HEK293T (cell line): Measurements from ENCODE around the gene SCNM1.
"Not testable (repeated sequence)": the region's sequence is repeated elsewhere in the genome, so short reads cannot be mapped to it uniquely, and the experiment has no call there.

Experiments
- CTCF ChIA-PET: fragments of 350-600 bp; formaldehyde crosslinking; extraction: SDS; loops from one replicate; lab custom pipeline; 2021; ENCODE audit warnings: antibody characterized with exemption, inconsistent platforms; lab: Yijun Ruan, JAX
- POLR2A ChIA-PET: fragments of 350-600 bp; formaldehyde crosslinking; extraction: SDS; loops from one replicate; lab custom pipeline; 2020; ENCODE audit warnings: antibody characterized with exemption, inconsistent platforms; lab: Yijun Ruan, JAX
- DNase-seq: peaks from one replicate; pipeline ENCODE4 v3.0.0; 2012; ENCODE audit warnings: mixed read lengths; ENCODE audit errors: extremely low spot score
- ARNT ChIP-seq: fragments of 450-650 bp; IDR thresholded peaks from 2 replicates; pipeline ENCODE4 v1.6.1; 2017; ENCODE audit warnings: mild to moderate bottlenecking
- BHLHE40 ChIP-seq: fragments of 450-650 bp; IDR thresholded peaks from 2 replicates; pipeline ENCODE4 v1.6.1; 2016; ENCODE audit warnings: mild to moderate bottlenecking, moderate library complexity, borderline replicate concordance
- CTBP1 ChIP-seq: fragments of 450-650 bp; IDR thresholded peaks from 2 replicates; pipeline ENCODE4 v1.6.1; 2016; ENCODE audit warnings: borderline replicate concordance
- ELF4 ChIP-seq: fragments of 450-650 bp; IDR thresholded peaks from 2 replicates; pipeline ENCODE4 v1.6.1; 2017; ENCODE audit warnings: antibody characterized with exemption
- FOXA1 ChIP-seq: fragments of 450-650 bp; IDR thresholded peaks from 2 replicates; pipeline ENCODE4 v1.6.1; 2016; ENCODE audit warnings: mild to moderate bottlenecking
- FOXK2 ChIP-seq: fragments of 450-650 bp; IDR thresholded peaks from 2 replicates; pipeline ENCODE4 v1.6.1; 2016; ENCODE audit warnings: mild to moderate bottlenecking
- FOXM1 ChIP-seq: fragments of 450-650 bp; IDR thresholded peaks from 2 replicates; pipeline ENCODE4 v1.6.1; 2017; ENCODE audit warnings: mild to moderate bottlenecking, borderline replicate concordance
- HDGF ChIP-seq: fragments of 450-650 bp; IDR thresholded peaks from 2 replicates; pipeline ENCODE4 v1.6.1; 2017; ENCODE audit warnings: antibody characterized with exemption, borderline replicate concordance
- L3MBTL2 ChIP-seq: fragments of 450-650 bp; conservative IDR thresholded peaks from 2 replicates; pipeline ENCODE4 v1.6.1; 2016; ENCODE audit warnings: mild to moderate bottlenecking
- LEF1 ChIP-seq: fragments of 450-650 bp; IDR thresholded peaks from 2 replicates; pipeline ENCODE4 v1.6.1; 2017; ENCODE audit warnings: mild to moderate bottlenecking, borderline replicate concordance
- NFRKB ChIP-seq: fragments of 450-650 bp; IDR thresholded peaks from 2 replicates; pipeline ENCODE4 v1.6.1; 2016; ENCODE audit warnings: mild to moderate bottlenecking, moderate library complexity
- PKNOX1 ChIP-seq: fragments of 450-650 bp; IDR thresholded peaks from 2 replicates; pipeline ENCODE4 v1.6.1; 2016
- SP1 ChIP-seq: fragments of 450-650 bp; IDR thresholded peaks from 2 replicates; pipeline ENCODE4 v1.6.1; 2017
- SUZ12 ChIP-seq: fragments of 450-650 bp; IDR thresholded peaks from 2 replicates; pipeline ENCODE4 v1.6.1; 2016; ENCODE audit warnings: mild to moderate bottlenecking
- TARDBP ChIP-seq: fragments of 450-650 bp; IDR thresholded peaks from 2 replicates; pipeline ENCODE4 v1.6.1; 2016
- ZNF384 ChIP-seq: fragments of 450-650 bp; IDR thresholded peaks from 2 replicates; pipeline ENCODE4 v1.6.1; 2016

SCNM1 gene

GRCh38 chr1:151196292-151196800 lies 30.4 kb downstream of the SCNM1 start:
- POLR2A ChIA-PET: interaction anchor here (1.2 kb wide), 1 partner anchor 31 kb away, joined by 3 read pairs; the partner anchor contains the start of genes LYSMD1 and SCNM1
- TF ChIP-seq FOXM1 (no peak), TARDBP (no peak), ZNF384 (peak; percentile 99)
- CTCF ChIA-PET: interaction anchor here (0.7 kb wide), 1 partner anchor 96 kb away, joined by 8 read pairs; no protein-coding TSS in a partner anchor
- DNase-seq: peak; percentile 65

- CTCF ChIA-PET: no interaction called here
- DNase-seq: no peak
- no peak for TF ChIP-seq TARDBP
- peak; percentile 51; the same call in 1 of the 2 replicates for TF ChIP-seq PKNOX1
- POLR2A ChIA-PET: interaction anchor here (1.4 to 1.9 kb wide), 3 partner anchors 8 to 133 kb away, joined by 3 to 17 read pairs (median 9); partner anchors contain the start of genes PSMD4 and VPS72
Measured at GRCh38 chr1:151197863-151198253, 31.9 kb downstream of the SCNM1 start.

- ChIA-PET CTCF (interaction anchor here (0.6 kb wide), 1 partner anchor 13 kb away, joined by 3 read pairs; no protein-coding TSS in a partner anchor), POLR2A (interaction anchor here (0.6 to 2.8 kb wide), 12 partner anchors 9 to 134 kb away, joined by 3 to 17 read pairs (median 6); partner anchors contain the start of genes PSMD4, VPS72 and ZNF687)
- peak; percentile 98 for DNase-seq
- peak; percentile 76 for TF ChIP-seq L3MBTL2
- TF ChIP-seq TARDBP: peak; percentile 97
- TF ChIP-seq SUZ12: no peak
- no peak for TF ChIP-seq BHLHE40
- TF ChIP-seq LEF1: no peak
- no peak for TF ChIP-seq ARNT
Measured at GRCh38 chr1:151198254-151199127, 32.5 kb downstream of the SCNM1 start, which contains the start of gene PIP5K1A. PIP5K1A (plus strand) TSS chr1:151198552; CDS start chr1:151198997, 445 bp downstream.

GRCh38 chr1:151199873-151200581 lies 34.1 kb downstream of the SCNM1 start:
- ChIA-PET CTCF (interaction anchor here (1.2 kb wide), 1 partner anchor 52 kb away, joined by 3 read pairs; no protein-coding TSS in a partner anchor), POLR2A (interaction anchor here (0.6 to 2.8 kb wide), 6 partner anchors 8 to 81 kb away, joined by 3 to 17 read pairs (median 10); partner anchors contain the start of genes VPS72 and ZNF687)
- DNase-seq: no peak
- no peak for TF ChIP-seq CTBP1
- no peak for TF ChIP-seq BHLHE40
- no peak for TF ChIP-seq FOXM1
- no peak for TF ChIP-seq SP1
- TF ChIP-seq NFRKB: no peak
- no peak for TF ChIP-seq TARDBP
- no peak for TF ChIP-seq L3MBTL2
- TF ChIP-seq PKNOX1: no peak
- no peak for TF ChIP-seq ELF4
- TF ChIP-seq ZNF384: no peak
- no peak for TF ChIP-seq FOXA1
- no peak for TF ChIP-seq FOXK2
- TF ChIP-seq HDGF: no peak
- no peak for TF ChIP-seq ARNT
- no peak for TF ChIP-seq SUZ12
- no peak for TF ChIP-seq LEF1

- CTCF ChIA-PET, DNase-seq, POLR2A ChIA-PET: not testable (repeated sequence)
Measured at GRCh38 chr1:151205381-151205965, 39.5 kb downstream of the SCNM1 start.

- ChIA-PET POLR2A (interaction anchor here (1.5 kb wide), 1 partner anchor 21 kb away, joined by 7 read pairs; the partner anchor contains the start of gene VPS72), CTCF (interaction anchor here (0.9 to 1.2 kb wide), 2 partner anchors 41 to 113 kb away, joined by 3 read pairs; no protein-coding TSS in a partner anchor)
- no peak for DNase-seq
Measured at GRCh38 chr1:151210830-151211229, 44.9 kb downstream of the SCNM1 start.

More at GRCh38 chr1:151210830-151211229, 44.9 kb downstream of the SCNM1 start:
- TF ChIP-seq TARDBP (no peak), FOXK2 (no peak), LEF1 (no peak), FOXM1 (no peak), ARNT (no peak), NFRKB (no peak)
